Measurements from ENCODE around the gene TOR1AIP1. TPM values are rescaled to one million over a fixed set of nuclear protein-coding genes. Genes with fewer than 3 reads are reported as not detected.
"Not testable (repeated sequence)": the region's sequence is repeated elsewhere in the genome, so short reads cannot be mapped to it uniquely, and the experiment has no call there.

Gene TOR1AIP1
- polyA plus RNA-seq, 2 of the 4 experiments (the other 2 are of a cell fraction), result 31.3 to 38.4 TPM

DNA sequence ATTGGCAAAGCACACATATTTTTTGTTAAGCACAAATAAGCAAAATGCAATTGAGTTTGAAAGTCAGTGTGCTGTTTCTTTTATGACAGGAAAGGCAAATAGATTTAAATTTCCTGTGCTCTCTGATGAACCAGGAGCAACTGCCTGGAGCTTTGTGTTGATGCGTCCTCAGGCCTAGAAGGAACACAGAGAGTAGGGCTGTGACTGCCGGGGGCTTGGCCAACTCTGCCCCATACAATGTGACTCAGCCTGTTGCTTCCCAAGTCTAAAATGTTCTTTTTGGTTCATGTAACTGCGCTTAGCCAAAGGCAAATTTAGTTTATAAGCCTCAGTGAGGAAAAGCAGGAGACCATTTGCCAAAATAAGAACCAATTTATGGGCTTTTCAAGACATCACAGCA, 42.0 kb upstream of the TOR1AIP1 start:
- ATAC-seq, result no peak
- Histone ChIP-seq H3K9me3 (no peaks in the 10 kb centered on the region), H3K4me3 (no peak overlapping the region), H3K4me1 (no peaks in the 10 kb centered on the region), H3K4me2 (no peak overlapping the region), H3K27ac (no peak overlapping the region)
- POLR2A ChIA-PET, result no interaction called here
- WGBS (ENCODE audit: missing lambda C conversion rate), result 96% methylated on average over 3 of the region's 3 CpGs
- TF ChIP-seq HOXB5 (CRISPR knock-in tag; IDR thresholded peaks at IDR 0.05), result no peak
- no peak for TF ChIP-seq ESRRA (IDR thresholded peaks at IDR 0.05; ENCODE audit: borderline replicate concordance, low read length)
- no peak for TF ChIP-seq MAFK (IDR thresholded peaks at IDR 0.05; ENCODE audit: partially characterized antibody)
- TF ChIP-seq POLR2A (IDR thresholded peaks at IDR 0.05; ENCODE audit: low read length), result no peak
- TF ChIP-seq SMC3 (IDR thresholded peaks at IDR 0.05), result no peak
- TF ChIP-seq POLR2AphosphoS2 (conservative IDR thresholded peaks at IDR 0.05; ENCODE audit: low read length), result no peak
- TF ChIP-seq, protein P1, sequence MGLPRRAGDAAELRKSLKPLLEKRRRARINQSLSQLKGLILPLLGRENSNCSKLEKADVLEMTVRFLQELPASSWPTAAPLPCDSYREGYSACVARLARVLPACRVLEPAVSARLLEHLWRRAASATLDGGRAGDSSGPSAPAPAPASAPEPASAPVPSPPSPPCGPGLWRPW (IDR thresholded peaks at IDR 0.05), result no peak
- CTCF ChIA-PET, result interaction anchor here (1.1 to 3.8 kb wide), 2 partner anchors 25 to 134 kb away, joined by 5 to 13 read pairs; no protein-coding TSS in a partner anchor
- no peak for DNase-seq (ENCODE audit: low read depth in 1 of 2, low spot score in 1 of 2)
- no peak for FAIRE-seq

DNA sequence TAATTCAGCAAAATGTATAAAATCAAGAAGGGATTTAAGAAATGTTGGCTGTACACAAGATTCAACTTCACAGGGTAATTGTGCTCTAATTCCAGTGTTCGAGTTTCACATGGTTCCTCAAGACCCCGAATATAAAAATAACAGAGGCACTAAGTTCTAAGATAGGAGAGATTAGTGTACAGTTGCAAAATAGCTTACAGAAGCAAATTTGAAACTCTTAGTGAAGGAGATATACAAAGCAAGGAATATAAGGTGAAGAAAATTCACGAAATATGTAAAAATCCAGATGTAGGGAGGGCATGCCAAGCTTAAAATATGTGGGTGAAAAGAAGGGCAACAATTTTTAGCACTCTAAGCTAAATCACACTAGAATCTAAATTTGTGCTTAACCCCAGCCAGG, 33.9 kb upstream of the TOR1AIP1 start:
- CTCF ChIA-PET, result interaction anchor here (1.2 kb wide), 2 partner anchors 38 to 46 kb away, joined by 3 read pairs; no protein-coding TSS in a partner anchor
- POLR2A ChIA-PET, result no interaction called here
- H3K27ac ChIP-seq, result no peak overlapping the region

DNA sequence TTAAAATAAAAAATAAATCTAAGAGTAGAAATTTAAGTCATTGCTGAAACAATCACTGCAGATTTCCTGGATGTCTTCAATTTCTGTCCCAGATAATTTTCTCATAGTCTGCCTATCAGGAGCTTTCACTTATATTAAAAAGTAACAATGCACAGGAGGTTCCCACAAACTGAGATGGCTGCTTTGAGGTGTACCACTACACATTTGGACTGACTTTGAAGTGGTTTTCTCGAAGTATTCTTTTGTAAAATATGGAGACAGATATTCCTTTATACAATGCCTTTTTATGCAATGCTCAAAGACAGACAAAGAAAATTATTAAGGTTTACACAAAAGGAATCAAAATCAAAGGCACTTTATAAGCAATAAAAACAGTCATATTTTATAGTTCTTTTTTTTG, 29.0 kb upstream of the TOR1AIP1 start:
- ATAC-seq (no peak), DNase-seq (ENCODE audit: low read depth in 1 of 2, low spot score in 1 of 2) (no peak), FAIRE-seq (no peak)
- TF ChIP-seq CHD4 (IDR thresholded peaks at IDR 0.05; ENCODE audit: borderline replicate concordance) (no peak), TFCP2L1 (CRISPR knock-in tag; IDR thresholded peaks at IDR 0.05) (no peak), HOXA7 (CRISPR knock-in tag; IDR thresholded peaks at IDR 0.05) (no peak), POLR2A (IDR thresholded peaks at IDR 0.05; ENCODE audit: low read length) (no peak), HOXB5 (CRISPR knock-in tag; IDR thresholded peaks at IDR 0.05) (no peak)
- 90% methylated on average over 1 of the region's 1 CpG for WGBS (ENCODE audit: missing lambda C conversion rate)
- Histone ChIP-seq H3K27ac (no peak overlapping the region), H3K9me3 (no peaks in the 10 kb centered on the region), H3K4me2 (no peak overlapping the region), H3K4me3 (no peak overlapping the region), H3K4me1 (no peaks in the 10 kb centered on the region)
- POLR2A ChIA-PET, result no interaction called here
- CTCF ChIA-PET, result interaction anchor here (1.1 to 2.1 kb wide), 3 partner anchors 11 to 38 kb away, joined by 3 to 5 read pairs (median 3); no protein-coding TSS in a partner anchor

More for the DNA sequence above, 33.9 kb upstream of the TOR1AIP1 start:
- Histone ChIP-seq H3K9me3 (no peaks in the 10 kb centered on the region), H3K4me3 (no peak overlapping the region), H3K4me1 (no peaks in the 10 kb centered on the region), H3K4me2 (no peak overlapping the region)
- WGBS (ENCODE audit: missing lambda C conversion rate), result 93% methylated on average over 3 of the region's 3 CpGs
- FAIRE-seq, result no peak
- ATAC-seq, result no peak
- no peak for DNase-seq (ENCODE audit: low read depth in 1 of 2, low spot score in 1 of 2)
- TF ChIP-seq, protein P1 (IDR thresholded peaks at IDR 0.05), result no peak
- peak; percentile 75 for TF ChIP-seq MAFK (IDR thresholded peaks at IDR 0.05; ENCODE audit: partially characterized antibody)

DNA sequence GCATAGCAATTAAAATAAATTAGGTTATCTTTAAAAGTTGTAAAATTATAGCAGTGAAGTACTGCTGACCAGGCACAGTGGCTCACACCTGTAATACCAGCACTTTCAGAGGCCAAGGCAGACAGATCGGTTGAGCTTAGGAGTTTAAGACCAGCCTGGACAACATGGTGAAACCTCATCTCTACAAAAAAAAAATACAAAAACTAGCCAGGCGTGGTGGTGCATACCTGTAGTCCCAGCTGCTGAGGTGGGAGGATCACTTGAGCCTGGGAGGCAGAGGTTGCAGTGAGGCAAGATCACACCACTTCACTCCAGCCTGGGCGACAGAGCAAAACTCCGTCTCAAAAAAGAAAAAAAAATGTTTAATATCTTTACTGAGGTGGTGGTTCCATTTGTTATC, 26.3 kb upstream of the TOR1AIP1 start:
- WGBS (ENCODE audit: missing lambda C conversion rate), result 95% methylated on average over 4 of the region's 4 CpGs
- FAIRE-seq; H3K4me1 ChIP-seq; H3K9me3 ChIP-seq; H3K4me3 ChIP-seq; H3K27ac ChIP-seq; ATAC-seq; DNase-seq (ENCODE audit: low read depth in 1 of 2, low spot score in 1 of 2); H3K4me2 ChIP-seq; POLR2A ChIA-PET: not testable (repeated sequence)
- CTCF ChIA-PET, result interaction anchor here (0.7 kb wide), 1 partner anchor 11 kb away, joined by 3 read pairs; no protein-coding TSS in a partner anchor

- 98% methylated on average over 2 of the region's 2 CpGs for WGBS (ENCODE audit: missing lambda C conversion rate)
- TF ChIP-seq NFE2L2 (conservative IDR thresholded peaks at IDR 0.05; ENCODE audit: low read length), result no peak
- TF ChIP-seq RCOR1 (IDR thresholded peaks at IDR 0.05; ENCODE audit: low read depth, low read length), result no peak
- TF ChIP-seq CBX2 (IDR thresholded peaks at IDR 0.05; ENCODE audit: borderline replicate concordance, low read depth), result no peak
- no peak for TF ChIP-seq CEBPB (IDR thresholded peaks at IDR 0.05)
- no peaks in the 10 kb centered on the region for H3K9me3 ChIP-seq
- ChIA-PET CTCF (interaction anchor here (0.7 kb wide), 1 partner anchor 12 kb away, joined by 3 read pairs; no protein-coding TSS in a partner anchor), POLR2A (no interaction called here)
- no peak overlapping the region for H3K4me3 ChIP-seq
- H3K4me1 ChIP-seq, result no peaks in the 10 kb centered on the region
- no peak overlapping the region for H3K27ac ChIP-seq
- DNase-seq (ENCODE audit: low read depth in 1 of 2, low spot score in 1 of 2) (no peak), FAIRE-seq (no peak), ATAC-seq (no peak)
- no peak overlapping the region for H3K4me2 ChIP-seq
Measured at GRCh38 chr1:179856296-179856695, 25.8 kb upstream of the TOR1AIP1 start.
